Activated CD8-positive, alpha-beta memory T cell treated with anti-CD3 and anti-CD28 coated beads, Interleukin-2, amount 50 U/mL, for 48 hours (primary cell): ENCODE results near the gene OLA1.

Experiments used
- DNase-seq: peaks from one replicate; pipeline ENCODE4 v3.0.0-alpha.2; 2020

OLA1 gene

DNA sequence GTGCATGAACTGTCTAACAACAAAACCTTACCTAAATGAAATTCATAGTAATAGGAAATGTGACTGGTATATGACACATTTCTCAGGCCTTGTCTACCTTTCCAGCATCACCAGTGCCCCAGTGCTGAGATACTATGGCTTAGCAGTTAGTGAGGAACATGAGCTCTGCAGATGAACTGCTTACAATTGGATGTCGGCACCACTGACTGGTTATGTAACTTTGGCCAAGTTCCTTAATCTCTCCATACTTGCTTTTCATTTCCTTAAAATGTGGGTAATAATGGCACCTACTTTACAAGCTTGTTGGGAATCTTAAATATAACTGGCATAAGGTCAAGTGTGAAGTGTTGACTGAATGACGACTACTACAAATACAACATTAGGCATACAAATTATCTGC, 136.3 kb downstream of the OLA1 start:
- DNase-seq, result no peak

GRCh38 chr2:174108579-174108978, 139.8 kb downstream of the OLA1 start:
- no peak for DNase-seq

- no peak for DNase-seq
Measured at GRCh38 chr2:174106736-174107135, 141.6 kb downstream of the OLA1 start.

DNA sequence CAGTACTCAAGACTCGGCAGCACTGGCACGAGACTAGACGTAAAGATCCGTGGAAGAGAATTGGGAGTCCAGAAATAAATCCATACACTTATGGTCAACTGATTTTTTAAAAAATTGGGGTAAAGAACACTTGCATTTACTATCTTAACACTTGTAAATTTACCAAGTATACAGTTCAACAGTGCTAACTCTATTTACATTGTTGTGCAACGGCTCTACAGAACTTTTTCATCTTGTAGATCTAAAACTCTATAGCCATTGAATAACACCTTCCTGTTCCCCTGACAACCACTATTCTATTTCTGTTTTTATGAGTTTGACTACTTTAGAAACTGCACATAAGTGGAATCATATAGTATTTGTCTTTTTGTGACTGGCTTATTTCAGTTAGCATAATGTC, 153.8 kb downstream of the OLA1 start:
- DNase-seq, result no peak

GRCh38 chr2:174090476-174090875, 157.9 kb downstream of the OLA1 start:
- no peak for DNase-seq

- no peak for DNase-seq
Measured at GRCh38 chr2:174088706-174089460, 159.4 kb downstream of the OLA1 start.

DNA sequence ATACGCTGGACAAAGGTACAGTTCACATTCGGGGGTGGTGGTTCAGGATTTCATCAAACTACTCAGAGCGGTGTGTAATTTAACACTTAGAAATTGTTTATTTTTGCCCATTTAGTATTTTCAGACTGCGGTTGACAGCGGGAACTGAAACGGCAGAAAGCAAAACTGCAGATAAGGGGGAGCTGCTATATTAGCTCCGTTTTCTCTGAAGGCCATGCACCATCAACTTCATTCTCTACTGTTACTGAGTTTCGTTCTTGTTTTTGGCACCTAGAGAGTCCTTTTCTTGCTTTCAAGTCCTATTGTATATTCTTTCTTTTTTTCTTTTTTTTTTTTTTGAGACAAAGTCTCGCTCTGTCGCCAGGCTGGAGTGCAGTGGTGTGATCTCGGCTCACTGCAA, 161.6 kb downstream of the OLA1 start:
- DNase-seq, result no peak

- DNase-seq, result no peak
Measured at GRCh38 chr2:174085781-174086180, 162.6 kb downstream of the OLA1 start.

- no peak for DNase-seq
Measured at GRCh38 chr2:174083843-174084458, 164.4 kb downstream of the OLA1 start.

- DNase-seq, result no peak
Measured at GRCh38 chr2:174080672-174081121, 167.6 kb downstream of the OLA1 start.

- no peak for DNase-seq
Measured at GRCh38 chr2:174078275-174078674, 170.1 kb downstream of the OLA1 start.

- no peak for DNase-seq
Measured at GRCh38 chr2:174076975-174077374, 171.4 kb downstream of the OLA1 start.

- no peak for DNase-seq
Measured at GRCh38 chr2:174076040-174076439, 172.3 kb downstream of the OLA1 start.

DNA sequence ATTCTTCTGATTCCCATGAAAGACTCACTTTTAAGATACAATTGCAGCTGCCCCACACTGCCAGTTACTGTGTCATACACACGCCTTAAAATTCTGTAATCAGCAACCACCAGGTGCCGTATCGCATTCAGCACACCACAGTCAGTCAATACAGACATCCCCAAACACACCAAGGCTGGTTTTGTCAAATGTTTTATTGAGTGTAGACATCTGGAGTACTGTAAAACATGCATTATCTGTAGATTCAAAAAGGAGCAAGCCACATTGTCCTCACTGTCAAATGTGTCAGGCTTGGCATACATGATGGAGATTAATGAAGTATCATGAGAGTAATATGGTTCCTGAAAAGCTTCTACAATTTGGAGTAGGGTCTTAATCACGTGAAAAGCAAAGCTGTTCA, 173.5 kb downstream of the OLA1 start:
- DNase-seq, result no peak

DNA sequence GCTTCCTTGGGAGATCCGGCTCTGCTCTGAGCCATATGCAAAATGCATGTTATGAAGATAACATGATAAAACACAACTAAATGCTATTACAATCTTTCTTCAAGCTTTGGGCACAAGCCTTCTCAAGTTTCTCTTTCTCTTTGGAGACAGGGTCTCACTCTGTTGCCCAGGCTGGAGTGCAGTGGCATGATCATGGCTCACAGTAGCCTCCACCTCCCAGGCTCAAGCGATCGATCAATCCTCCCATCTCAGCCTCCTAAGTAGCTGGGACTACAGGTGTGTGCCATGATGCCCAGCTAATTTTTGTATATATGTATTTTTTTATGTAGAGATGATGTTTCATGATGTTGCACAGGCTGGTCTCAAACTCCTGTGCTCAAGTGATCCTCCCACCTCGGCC, 175.5 kb downstream of the OLA1 start:
- no peak for DNase-seq

- no peak for DNase-seq
Measured at GRCh38 chr2:174072069-174072468, 176.3 kb downstream of the OLA1 start.

GRCh38 chr2:174071321-174071720, 177.0 kb downstream of the OLA1 start:
- DNase-seq, result no peak

DNA sequence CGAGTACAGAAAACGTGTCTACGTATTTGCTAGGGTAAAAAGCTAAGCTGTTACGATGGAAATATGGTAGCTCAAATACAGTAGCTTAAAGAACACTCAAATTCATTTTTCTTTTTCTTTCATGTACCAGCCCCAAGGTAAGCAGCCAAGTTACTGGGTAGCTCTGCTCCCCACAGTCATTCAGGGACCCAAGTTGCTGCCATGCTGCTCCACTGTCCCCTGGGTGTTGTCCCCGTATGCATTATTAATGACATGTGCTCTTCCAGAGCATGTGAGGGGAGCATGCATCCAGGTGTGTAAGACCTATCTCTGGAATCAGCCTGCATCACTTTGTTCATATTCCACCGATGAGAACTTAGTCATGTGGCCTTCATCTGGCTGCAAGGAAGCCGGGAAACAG, 178.1 kb downstream of the OLA1 start:
- DNase-seq, result no peak

DNA sequence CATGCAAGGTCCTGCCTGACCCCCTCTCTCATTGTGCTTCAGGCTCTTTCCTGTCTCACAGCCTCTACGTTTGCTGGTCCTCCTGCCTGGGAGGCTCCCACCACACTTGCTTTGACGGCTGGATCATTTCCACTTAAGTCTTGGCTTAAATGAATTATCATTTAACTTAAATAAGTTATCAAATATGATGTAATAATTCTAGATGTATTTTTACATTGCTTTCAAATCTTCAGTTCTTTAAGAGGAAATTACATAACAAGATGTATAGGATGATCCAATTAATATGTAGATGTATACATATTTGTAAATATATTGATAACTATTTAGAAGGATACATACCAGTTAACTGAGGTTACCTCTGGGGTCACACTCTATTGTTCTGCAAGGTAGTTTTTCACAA, 180.5 kb downstream of the OLA1 start:
- DNase-seq, result no peak

- DNase-seq, result no peak
Measured at GRCh38 chr2:174066871-174067270, 181.5 kb downstream of the OLA1 start.

- DNase-seq, result no peak
Measured at GRCh38 chr2:174063492-174064092, 184.7 kb downstream of the OLA1 start.

GRCh38 chr2:174062934-174063333, 185.4 kb downstream of the OLA1 start:
- no peak for DNase-seq

GRCh38 chr2:174059884-174060244, 188.5 kb downstream of the OLA1 start:
- DNase-seq, result no peak

DNA sequence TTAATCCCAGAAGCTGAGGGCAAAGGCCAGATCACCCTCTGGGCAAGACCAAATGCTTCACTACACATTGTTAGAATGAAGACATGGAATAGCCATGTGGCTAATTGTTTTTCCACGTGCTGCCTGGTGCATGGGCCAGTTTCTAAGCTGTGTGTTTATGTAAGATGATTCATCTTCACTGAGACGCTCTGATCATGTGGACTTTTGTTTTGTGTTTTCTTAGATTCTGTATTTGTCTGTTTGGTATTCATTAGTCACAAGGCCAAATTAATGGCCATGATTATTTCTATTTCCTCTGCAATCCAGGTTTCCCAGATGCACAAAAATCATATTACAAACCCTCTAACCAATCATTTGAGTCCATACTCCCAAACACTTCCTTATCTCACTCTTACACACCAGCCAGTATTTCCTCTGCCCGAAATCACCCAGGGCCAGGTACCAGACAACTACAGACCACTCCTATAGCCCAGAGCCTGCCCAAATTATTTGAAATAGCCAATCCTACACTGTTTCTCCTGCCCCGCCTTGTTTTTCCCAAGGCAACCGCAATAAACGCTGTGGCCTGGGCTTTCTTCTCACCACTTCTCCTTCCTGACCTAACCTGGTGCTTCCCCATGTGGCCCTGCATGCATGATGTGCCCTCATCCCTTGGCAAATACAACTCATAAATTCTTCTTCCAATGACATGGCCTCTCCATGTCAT, 189.0 kb downstream of the OLA1 start:
- DNase-seq, result no peak
